Activated CD4-positive, alpha-beta T cell treated with anti-CD3 and anti-CD28 coated beads, Interleukin-2, amount 10 ng/mL, durations not matched to agents 24 days and 14 days (primary cell): ENCODE measurements around the gene ZNF420. TPM values are rescaled to one million over a fixed set of nuclear protein-coding genes. Genes with fewer than 3 reads are reported as not detected.

Experiments
- total RNA-seq: library from RNA; stranded (reverse); gene quantifications from 2 replicates; pipeline ENCODE4 v1.2.3, GENCODE V29; 2022

ZNF420 gene
- total RNA-seq, 1 donor from 2014 or later = 11.9 TPM

Other genes with a start within 250 kb of the ZNF420 start
- 5.1 and 6.7 TPM in 2 replicates for gene ZNF790, start 240.0 kb upstream of the ZNF420 start, total RNA-seq
- 2.8 and 4.2 TPM in 2 replicates for gene ZNF345, start 227.6 kb upstream of the ZNF420 start, total RNA-seq
- gene ZNF829, start 162.1 kb upstream of the ZNF420 start, total RNA-seq = 4.8 TPM in 2 replicates
- gene ZNF568, start 162.1 kb upstream of the ZNF420 start, total RNA-seq = 4.4 and 6.1 TPM in 2 replicates
- gene ZNF585A, start 94.3 kb downstream of the ZNF420 start, total RNA-seq = 2.7 and 3.9 TPM in 2 replicates
- gene ZNF585B, start 132.1 kb downstream of the ZNF420 start, total RNA-seq = 2.4 and 4.4 TPM in 2 replicates
- 6.4 and 8.6 TPM in 2 replicates for gene ZNF383, start 139.8 kb downstream of the ZNF420 start, total RNA-seq